ENCODE measurements around the gene GPR180.

The GPR180 gene

GRCh38 chr13:94674609-94675348 lies 73.1 kb downstream of the GPR180 start:
- Histone ChIP-seq H3K79me2 (ENCODE audit: low read length) (no peaks in the 10 kb centered on the region), H3K9me3 (ENCODE audit: insufficient read depth, low read length) (no peaks in the 10 kb centered on the region), H4K20me1 (ENCODE audit: insufficient read depth, low read length) (no peaks in the 10 kb centered on the region), H3K4me2 (ENCODE audit: low read length) (no peak overlapping the region), H3K4me3 (ENCODE audit: low read length) (no peak overlapping the region), H3K27me3 (ENCODE audit: low read depth, low read length) (peaks cover 13% of the 10 kb centered on the region), H2AFZ (ENCODE audit: low read depth, low read length) (no peak overlapping the region), H3K9ac (ENCODE audit: low read length) (no peak overlapping the region), H3K36me3 (replicated peaks; ENCODE audit: low read depth, low read length) (no peaks in the 10 kb centered on the region), H3K27ac (ENCODE audit: low read length) (no peak overlapping the region), H3K4me1 (ENCODE audit: low read length) (no peaks in the 10 kb centered on the region)
- TF ChIP-seq, protein P1, sequence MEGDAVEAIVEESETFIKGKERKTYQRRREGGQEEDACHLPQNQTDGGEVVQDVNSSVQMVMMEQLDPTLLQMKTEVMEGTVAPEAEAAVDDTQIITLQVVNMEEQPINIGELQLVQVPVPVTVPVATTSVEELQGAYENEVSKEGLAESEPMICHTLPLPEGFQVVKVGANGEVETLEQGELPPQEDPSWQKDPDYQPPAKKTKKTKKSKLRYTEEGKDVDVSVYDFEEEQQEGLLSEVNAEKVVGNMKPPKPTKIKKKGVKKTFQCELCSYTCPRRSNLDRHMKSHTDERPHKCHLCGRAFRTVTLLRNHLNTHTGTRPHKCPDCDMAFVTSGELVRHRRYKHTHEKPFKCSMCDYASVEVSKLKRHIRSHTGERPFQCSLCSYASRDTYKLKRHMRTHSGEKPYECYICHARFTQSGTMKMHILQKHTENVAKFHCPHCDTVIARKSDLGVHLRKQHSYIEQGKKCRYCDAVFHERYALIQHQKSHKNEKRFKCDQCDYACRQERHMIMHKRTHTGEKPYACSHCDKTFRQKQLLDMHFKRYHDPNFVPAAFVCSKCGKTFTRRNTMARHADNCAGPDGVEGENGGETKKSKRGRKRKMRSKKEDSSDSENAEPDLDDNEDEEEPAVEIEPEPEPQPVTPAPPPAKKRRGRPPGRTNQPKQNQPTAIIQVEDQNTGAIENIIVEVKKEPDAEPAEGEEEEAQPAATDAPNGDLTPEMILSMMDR (IDR thresholded peaks at IDR 0.05; ENCODE audit: low read depth, low read length), result peak; percentile 87
- TF ChIP-seq EZH2phosphoT487 (IDR thresholded peaks at IDR 0.05; ENCODE audit: low read depth), result no peak

DNA sequence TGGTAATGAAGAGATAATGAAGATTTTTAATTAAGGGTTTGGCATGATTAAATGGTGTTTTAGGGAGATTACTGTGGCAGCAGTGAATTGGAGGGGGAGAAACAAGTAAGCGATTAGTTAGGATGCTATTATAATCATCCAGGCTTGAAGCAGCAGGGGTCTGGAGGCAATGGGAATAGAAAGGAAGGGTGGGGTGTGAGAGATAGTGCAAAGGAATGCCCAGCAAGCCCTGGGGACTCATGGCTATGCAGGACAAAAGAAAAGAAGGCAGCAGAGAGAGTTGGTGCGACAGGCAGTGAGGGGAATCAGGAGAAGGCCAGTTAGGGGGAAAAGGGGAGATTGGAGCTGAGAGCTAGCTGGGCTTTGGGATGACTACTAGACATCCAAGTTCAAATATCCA lies 76.1 kb downstream of the GPR180 start:
- TF ChIP-seq, protein P1 (IDR thresholded peaks at IDR 0.05; ENCODE audit: low read depth, low read length), result no peak
- no peak for TF ChIP-seq EZH2phosphoT487 (IDR thresholded peaks at IDR 0.05; ENCODE audit: low read depth)
- Histone ChIP-seq H2AFZ (ENCODE audit: low read depth, low read length) (no peak overlapping the region), H3K36me3 (replicated peaks; ENCODE audit: low read depth, low read length) (no peaks in the 10 kb centered on the region)

GRCh38 chr13:94678845-94679244 lies 77.2 kb downstream of the GPR180 start:
- Histone ChIP-seq H3K27me3 (ENCODE audit: low read depth, low read length) (peaks cover 13% of the 10 kb centered on the region), H3K9ac (ENCODE audit: low read length) (no peak overlapping the region), H3K4me2 (ENCODE audit: low read length) (no peak overlapping the region), H3K9me3 (ENCODE audit: insufficient read depth, low read length) (no peaks in the 10 kb centered on the region), H3K27ac (ENCODE audit: low read length) (no peak overlapping the region), H4K20me1 (ENCODE audit: insufficient read depth, low read length) (no peaks in the 10 kb centered on the region), H3K79me2 (ENCODE audit: low read length) (no peaks in the 10 kb centered on the region), H3K36me3 (replicated peaks; ENCODE audit: low read depth, low read length) (no peaks in the 10 kb centered on the region), H3K4me1 (ENCODE audit: low read length) (no peaks in the 10 kb centered on the region), H2AFZ (ENCODE audit: low read depth, low read length) (no peak overlapping the region), H3K4me3 (ENCODE audit: low read length) (no peak overlapping the region)
- TF ChIP-seq, protein P1 (IDR thresholded peaks at IDR 0.05; ENCODE audit: low read depth, low read length), result no peak
- no peak for TF ChIP-seq EZH2phosphoT487 (IDR thresholded peaks at IDR 0.05; ENCODE audit: low read depth)

More for the DNA sequence above, 76.1 kb downstream of the GPR180 start:
- Histone ChIP-seq H3K27ac (ENCODE audit: low read length) (no peak overlapping the region), H4K20me1 (ENCODE audit: insufficient read depth, low read length) (no peaks in the 10 kb centered on the region), H3K4me3 (ENCODE audit: low read length) (no peak overlapping the region), H3K27me3 (ENCODE audit: low read depth, low read length) (peaks cover 13% of the 10 kb centered on the region), H3K4me1 (ENCODE audit: low read length) (no peaks in the 10 kb centered on the region), H3K9me3 (ENCODE audit: insufficient read depth, low read length) (no peaks in the 10 kb centered on the region), H3K79me2 (ENCODE audit: low read length) (no peaks in the 10 kb centered on the region), H3K4me2 (ENCODE audit: low read length) (no peak overlapping the region), H3K9ac (ENCODE audit: low read length) (no peak overlapping the region)

- no peaks in the 10 kb centered on the region for H3K36me3 ChIP-seq (replicated peaks; ENCODE audit: low read depth, low read length)
- no peak for TF ChIP-seq EZH2phosphoT487 (IDR thresholded peaks at IDR 0.05; ENCODE audit: low read depth)
- TF ChIP-seq, protein P1 (IDR thresholded peaks at IDR 0.05; ENCODE audit: low read depth, low read length), result no peak
- no peak overlapping the region for H2AFZ ChIP-seq (ENCODE audit: low read depth, low read length)
- H3K27me3 ChIP-seq (ENCODE audit: low read depth, low read length), result peaks cover 13% of the 10 kb centered on the region
- no peaks in the 10 kb centered on the region for H3K4me1 ChIP-seq (ENCODE audit: low read length)
- no peaks in the 10 kb centered on the region for H4K20me1 ChIP-seq (ENCODE audit: insufficient read depth, low read length)
- no peaks in the 10 kb centered on the region for H3K9me3 ChIP-seq (ENCODE audit: insufficient read depth, low read length)
- no peak overlapping the region for H3K4me2 ChIP-seq (ENCODE audit: low read length)
- H3K4me3 ChIP-seq (ENCODE audit: low read length), result no peak overlapping the region
- H3K9ac ChIP-seq (ENCODE audit: low read length), result no peak overlapping the region
- H3K79me2 ChIP-seq (ENCODE audit: low read length), result no peaks in the 10 kb centered on the region
- no peak overlapping the region for H3K27ac ChIP-seq (ENCODE audit: low read length)
Measured at GRCh38 chr13:94679614-94680013, 78.0 kb downstream of the GPR180 start.

Measured in OCI-LY3 (cell line).